Stimulated activated CD4-positive, alpha-beta T cell treated with anti-CD3 and anti-CD28 coated beads, Interleukin-1b, Interleukin-23, amount 100 ng/mL, for 24 hours (primary cell): ENCODE results near the gene ZNF511.

Source experiments
- DNase-seq, 4 experiments: peaks; one replicate each; pipeline ENCODE4 v3.0.0-alpha.2; 2020; ENCODE audit warnings: low read depth in 4 of 4, low spot score in 1 of 4

The ZNF511 gene

GRCh38 chr10:133334503-133335245, 26.0 kb downstream of the ZNF511 start:
- no peak for DNase-seq

- peak; percentile 48 to 59 (median 56) for DNase-seq
Observed at GRCh38 chr10:133335246-133336117, 26.8 kb downstream of the ZNF511 start.

- DNase-seq = no peak
Observed at GRCh38 chr10:133336118-133336576, 27.4 kb downstream of the ZNF511 start.

GRCh38 chr10:133336577-133337369, 28.1 kb downstream of the ZNF511 start, which contains the start of gene CALY:
Gene CALY (minus strand): TSS chr10:133336896. CDS start chr10:133328989, 7,907 bp downstream.
- peak in 3 of 4 experiments; percentile 31 to 54 (median 44) for DNase-seq

GRCh38 chr10:133337370-133337725, 28.6 kb downstream of the ZNF511 start:
- DNase-seq = no peak

GRCh38 chr10:133338080-133339071, 29.7 kb downstream of the ZNF511 start:
- no peak for DNase-seq

GRCh38 chr10:133339708-133340380, 31.1 kb downstream of the ZNF511 start:
- no peak for DNase-seq

GRCh38 chr10:133341983-133342382, 33.3 kb downstream of the ZNF511 start:
- no peak for DNase-seq

GRCh38 chr10:133342942-133343341, 34.2 kb downstream of the ZNF511 start:
- no peak for DNase-seq

- DNase-seq = no peak
Observed at GRCh38 chr10:133343558-133343957, 34.8 kb downstream of the ZNF511 start.

- DNase-seq = no peak
Observed at GRCh38 chr10:133344236-133344635, 35.5 kb downstream of the ZNF511 start.

GRCh38 chr10:133346413-133346812, 37.7 kb downstream of the ZNF511 start:
- no peak for DNase-seq

- no peak for DNase-seq
Observed at GRCh38 chr10:133347710-133348517, 39.2 kb downstream of the ZNF511 start.

- DNase-seq = no peak
Observed at GRCh38 chr10:133349160-133349568, 40.5 kb downstream of the ZNF511 start.

GRCh38 chr10:133349577-133350011, 40.9 kb downstream of the ZNF511 start:
- no peak for DNase-seq

- DNase-seq = no peak
Observed at GRCh38 chr10:133350283-133350949, 41.7 kb downstream of the ZNF511 start.

GRCh38 chr10:133350950-133351329, 42.2 kb downstream of the ZNF511 start:
- no peak for DNase-seq
